Measurements from ENCODE around the gene HIRA. TPM values are rescaled to one million over a fixed set of nuclear protein-coding genes. Genes with fewer than 3 reads are reported as not detected.

Gene HIRA
- total and polyA plus RNA-seq, 2 of the 8 experiments (the other 6 are each of a cell fraction or from before 2014, with no cell fraction given): 34.9 to 67.2 TPM

GRCh38 chr22:19344420-19344819 lies 87.1 kb downstream of the HIRA start:
- Histone ChIP-seq H3K23me2 (ENCODE audit: low read depth, low read length) (no peaks in the 10 kb centered on the region), H3K9me3 (ENCODE audit: insufficient read depth in 2 of 2, low read depth in 1 of 2, low read length in 1 of 2) (peaks cover 0 to 6% of the 10 kb centered on the region in 2 experiments; a peak in 1 of 4 replicates), H4K20me1 (replicated peaks in 1 of 2; ENCODE audit: control insufficient read depth in 1 of 2, insufficient read depth in 2 of 2, low read length in 2 of 2) (no peaks in the 10 kb centered on the region), H3K79me1 (ENCODE audit: low read depth, low read length) (no peaks in the 10 kb centered on the region), H2BK120ac (replicated peaks; ENCODE audit: low read depth, low read length) (no peak overlapping the region), H3K9ac (replicated peaks in 1 of 4; ENCODE audit: extremely low read depth in 1 of 4, low read depth in 3 of 4, low read length in 3 of 4) (no peak overlapping the region), H3K27me3 (replicated peaks in 1 of 4; ENCODE audit: control insufficient read depth in 3 of 4, extremely low read depth in 1 of 4, insufficient read depth in 3 of 4, low read length in 3 of 4) (no peaks in the 10 kb centered on the region), H2AFZ (ENCODE audit: low read length) (no peak overlapping the region), H2BK20ac (ENCODE audit: low read length) (no peak overlapping the region), H3K79me2 (ENCODE audit: control insufficient read depth in 1 of 2, insufficient read depth in 2 of 2, low read length in 2 of 2) (peaks cover 0 to 4% of the 10 kb centered on the region in 2 experiments; a peak in 1 of 4 replicates), H4K5ac (ENCODE audit: insufficient read length, low read depth, low read length) (no peak overlapping the region), H3K4me3 (ENCODE audit: extremely low read depth in 1 of 4, insufficient read depth in 2 of 4, low read depth in 3 of 4, low read length in 4 of 4) (no peak overlapping the region), H3K4me1 (replicated peaks in 1 of 4; ENCODE audit: control insufficient read depth in 3 of 4, insufficient read depth in 4 of 4, low read length in 3 of 4) (no peaks in the 10 kb centered on the region), H3K36me3 (ENCODE audit: control insufficient read depth in 2 of 4, insufficient read depth in 4 of 4, low read length in 3 of 4) (peaks cover 3 to 39% (median 22%) of the 10 kb centered on the region in 4 experiments; a peak in 6 of 8 replicates), H2BK5ac (ENCODE audit: low read depth, low read length) (no peak overlapping the region), H2AK5ac (ENCODE audit: low read depth, low read length) (no peak overlapping the region), H3K27ac (ENCODE audit: low read depth, low read length) (no peak overlapping the region), H2BK15ac (ENCODE audit: low read length) (no peak overlapping the region), H2BK12ac (ENCODE audit: low read depth, low read length) (no peak overlapping the region), H3K23ac (ENCODE audit: insufficient read length) (no peak overlapping the region), H3K56ac (replicated peaks; ENCODE audit: insufficient read length, low read depth, low read length) (no peak overlapping the region), H3K4me2 (ENCODE audit: insufficient read depth in 1 of 2, low read depth in 2 of 2, low read length in 2 of 2) (no peak overlapping the region), H4K8ac (ENCODE audit: extremely low read depth, insufficient read depth, low read length) (no peak overlapping the region), H4K91ac (replicated peaks; ENCODE audit: insufficient read length, low read length) (no peak overlapping the region), H3K4ac (replicated peaks; ENCODE audit: insufficient read length, low read depth, low read length) (no peak overlapping the region), H3K14ac (ENCODE audit: insufficient read length) (no peak overlapping the region), H3K18ac (ENCODE audit: extremely low read depth, low read length) (no peak overlapping the region)
- CTCF ChIA-PET (ENCODE audit: partially characterized antibody): interaction anchor here (1.4 kb wide), 1 partner anchor 165 kb away, joined by 4 read pairs; the partner anchor contains the start of gene SLC25A1
- DNase-seq (ENCODE audit: low read depth in 1 of 2, low spot score in 2 of 2) (no peak), FAIRE-seq (no peak)
- TF ChIP-seq TEAD4 (IDR thresholded peaks at IDR 0.05; ENCODE audit: low read depth, low read length) (no peak), POLR2A (IDR thresholded peaks at IDR 0.05; ENCODE audit: control extremely low read depth in 1 of 2, low read depth in 2 of 2, low read length in 2 of 2) (no peak), CEBPB (IDR thresholded peaks at IDR 0.05; ENCODE audit: low read depth, low read length) (no peak), USF2 (IDR thresholded peaks at IDR 0.05; ENCODE audit: low read length) (no peak), YY1 (IDR thresholded peaks at IDR 0.05; ENCODE audit: low read depth, low read length) (no peak), KDM1A (IDR thresholded peaks at IDR 0.05; ENCODE audit: borderline replicate concordance, low read length) (no peak), BACH1 (IDR thresholded peaks at IDR 0.05; ENCODE audit: low read length) (no peak), TCF12 (IDR thresholded peaks at IDR 0.05; ENCODE audit: low read depth, low read length) (no peak), TAF7 (optimal IDR thresholded peaks at IDR 0.05; ENCODE audit: borderline replicate concordance, low read depth, low read length) (no peak), ASH2L (IDR thresholded peaks at IDR 0.05; ENCODE audit: low read length) (no peak)
- TF ChIP-seq, protein P1, sequence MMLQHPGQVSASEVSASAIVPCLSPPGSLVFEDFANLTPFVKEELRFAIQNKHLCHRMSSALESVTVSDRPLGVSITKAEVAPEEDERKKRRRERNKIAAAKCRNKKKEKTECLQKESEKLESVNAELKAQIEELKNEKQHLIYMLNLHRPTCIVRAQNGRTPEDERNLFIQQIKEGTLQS (IDR thresholded peaks at IDR 0.05; ENCODE audit: insufficient read depth, low read depth, low read length): no peak
- WGBS, 2 experiments (ENCODE audit: extremely low coverage in 1 of 2, insufficient coverage in 1 of 2, insufficient read length in 1 of 2, insufficient replicate concordance in 2 of 2, low coverage in 1 of 2, low lambda C conversion rate in 2 of 2, missing lambda C conversion rate in 1 of 2): 88% methylated on average over 1 of the region's 1 CpG; no CpG with 5 or more reads in 1 of the 2 experiments
- POLR2A ChIA-PET (ENCODE audit: partially characterized antibody): interaction anchor here (1.3 to 1.5 kb wide), 2 partner anchors 16 to 30 kb away, joined by 4 read pairs; no protein-coding TSS in a partner anchor
